ENCODE measurements around the gene FNIP1.

FNIP1 gene

DNA sequence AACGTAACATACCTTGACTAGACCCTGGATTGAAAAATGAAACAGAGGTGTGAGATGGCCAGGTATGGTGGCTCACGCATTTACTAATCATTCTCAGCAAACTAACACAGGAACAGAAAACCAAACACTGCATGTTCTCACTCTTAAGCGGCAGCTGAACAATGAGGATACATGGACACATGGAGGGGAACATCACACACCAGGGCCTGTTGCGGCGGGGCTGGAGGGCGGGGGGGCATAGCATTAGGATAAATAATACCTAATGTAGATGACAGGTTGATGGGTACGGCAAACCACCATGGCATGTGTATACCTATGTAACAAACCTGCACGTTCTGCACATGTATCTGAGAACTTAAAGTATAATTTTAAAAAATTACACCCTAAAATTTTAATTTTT, 177.7 kb downstream of the FNIP1 start:
- no peaks in the 10 kb centered on the region for H3K9me2 ChIP-seq (replicated peaks; ENCODE audit: insufficient read depth, low read length)
- no peak overlapping the region for H3K9ac ChIP-seq (ENCODE audit: low read length)
- H3K4me3 ChIP-seq (ENCODE audit: insufficient read depth, low read length, poor library complexity, severe bottlenecking), result no peak overlapping the region
- no peak overlapping the region for H3K4me2 ChIP-seq (ENCODE audit: low read depth, low read length, poor library complexity, severe bottlenecking)
- H3F3A ChIP-seq (ENCODE audit: insufficient read depth), result peaks cover 12% of the 10 kb centered on the region; the same call in 1 of the 2 replicates
- peaks cover 39% of the 10 kb centered on the region for H4K20me1 ChIP-seq (ENCODE audit: low read depth, low read length)
- no peaks in the 10 kb centered on the region for H3K27me3 ChIP-seq (ENCODE audit: low read length)
- H3K27ac ChIP-seq (ENCODE audit: low read depth, low read length), result no peak overlapping the region
- TF ChIP-seq EZH2phosphoT487 (conservative IDR thresholded peaks at IDR 0.05; ENCODE audit: low read length), result no peak
- TF ChIP-seq, protein P1, sequence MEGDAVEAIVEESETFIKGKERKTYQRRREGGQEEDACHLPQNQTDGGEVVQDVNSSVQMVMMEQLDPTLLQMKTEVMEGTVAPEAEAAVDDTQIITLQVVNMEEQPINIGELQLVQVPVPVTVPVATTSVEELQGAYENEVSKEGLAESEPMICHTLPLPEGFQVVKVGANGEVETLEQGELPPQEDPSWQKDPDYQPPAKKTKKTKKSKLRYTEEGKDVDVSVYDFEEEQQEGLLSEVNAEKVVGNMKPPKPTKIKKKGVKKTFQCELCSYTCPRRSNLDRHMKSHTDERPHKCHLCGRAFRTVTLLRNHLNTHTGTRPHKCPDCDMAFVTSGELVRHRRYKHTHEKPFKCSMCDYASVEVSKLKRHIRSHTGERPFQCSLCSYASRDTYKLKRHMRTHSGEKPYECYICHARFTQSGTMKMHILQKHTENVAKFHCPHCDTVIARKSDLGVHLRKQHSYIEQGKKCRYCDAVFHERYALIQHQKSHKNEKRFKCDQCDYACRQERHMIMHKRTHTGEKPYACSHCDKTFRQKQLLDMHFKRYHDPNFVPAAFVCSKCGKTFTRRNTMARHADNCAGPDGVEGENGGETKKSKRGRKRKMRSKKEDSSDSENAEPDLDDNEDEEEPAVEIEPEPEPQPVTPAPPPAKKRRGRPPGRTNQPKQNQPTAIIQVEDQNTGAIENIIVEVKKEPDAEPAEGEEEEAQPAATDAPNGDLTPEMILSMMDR (IDR thresholded peaks at IDR 0.05; ENCODE audit: insufficient read depth, low read length, poor library complexity, severe bottlenecking), result no peak
- H3K9me3 ChIP-seq (ENCODE audit: insufficient read depth, low read length), result no peaks in the 10 kb centered on the region
- peaks cover 100% of the 10 kb centered on the region for H3K79me2 ChIP-seq (ENCODE audit: insufficient read depth, low read length)
- H3K36me3 ChIP-seq (ENCODE audit: low read length), result peaks cover 2% of the 10 kb centered on the region; the same call in 1 of the 2 replicates
- no peak overlapping the region for H2AFZ ChIP-seq (ENCODE audit: low read depth, low read length, severe bottlenecking)

DNA sequence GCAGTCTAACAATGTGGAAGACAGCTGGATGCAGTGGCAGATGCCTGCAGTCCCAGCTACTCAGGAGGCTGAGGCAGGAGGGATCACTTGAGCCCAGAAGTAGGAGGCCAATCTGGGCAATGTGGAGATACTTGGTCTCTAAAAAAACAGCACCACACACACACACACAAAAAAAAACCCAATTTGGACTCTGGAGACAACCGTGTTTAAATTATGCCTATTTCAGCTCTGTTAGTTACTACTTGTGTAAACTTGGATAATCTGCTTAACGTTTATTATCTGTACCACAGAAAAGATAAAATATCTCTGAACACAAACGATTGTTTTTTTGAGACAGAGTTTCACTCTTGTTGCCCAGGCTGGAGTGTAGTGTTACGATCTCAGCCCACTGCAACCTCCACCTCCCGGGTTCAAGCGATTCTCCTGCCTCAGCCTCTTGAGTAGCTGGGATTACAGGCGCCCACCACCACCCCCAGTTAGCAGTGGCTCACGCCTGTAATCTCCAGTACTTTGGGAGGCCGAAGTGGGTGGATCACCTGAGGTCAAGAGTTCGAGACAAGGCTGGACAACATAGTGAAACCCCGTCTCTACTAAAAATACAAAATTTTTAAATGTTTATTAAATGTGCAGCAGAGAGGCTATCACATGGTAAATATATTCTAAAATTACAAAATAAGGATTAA, 179.5 kb downstream of the FNIP1 start:
- Histone ChIP-seq H3K27me3 (ENCODE audit: low read length) (no peaks in the 10 kb centered on the region), H4K20me1 (ENCODE audit: low read depth, low read length) (peaks cover 36% of the 10 kb centered on the region; the same call in 1 of the 2 replicates), H2AFZ (ENCODE audit: low read depth, low read length, severe bottlenecking) (no peak overlapping the region)

DNA sequence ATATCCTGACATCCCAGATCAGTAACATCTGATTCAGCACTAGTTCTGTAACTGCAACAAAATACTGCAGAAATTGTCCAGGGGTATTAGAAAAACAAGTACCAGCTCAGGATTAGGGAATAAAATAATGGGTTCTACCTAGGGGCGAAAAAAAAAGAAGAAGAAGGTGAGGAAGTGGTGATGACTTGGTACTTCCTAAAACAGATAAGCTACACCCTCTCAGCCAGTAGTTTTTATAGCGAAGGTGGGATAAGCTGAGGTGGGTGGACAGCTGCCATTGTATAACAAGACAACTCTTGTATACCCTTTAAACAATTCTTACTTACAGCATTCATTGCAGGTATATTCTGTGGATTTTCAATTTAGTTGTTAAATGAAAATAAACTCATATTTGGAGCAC, 180.9 kb downstream of the FNIP1 start:
- H3K9me3 ChIP-seq (ENCODE audit: insufficient read depth, low read length), result no peaks in the 10 kb centered on the region
- no peak overlapping the region for H3K9ac ChIP-seq (ENCODE audit: low read length)
- H3K36me3 ChIP-seq (ENCODE audit: low read length), result 0 out of 2 replicates have a peak, but pooled peaks cover 2% of the 10 kb centered on the region
- 0 out of 2 replicates have a peak, but pooled peaks cover 8% of the 10 kb centered on the region for H3F3A ChIP-seq (ENCODE audit: insufficient read depth)
- H3K9me2 ChIP-seq (replicated peaks; ENCODE audit: insufficient read depth, low read length), result no peaks in the 10 kb centered on the region
- H4K20me1 ChIP-seq (ENCODE audit: low read depth, low read length), result peaks cover 33% of the 10 kb centered on the region
- no peak overlapping the region for H3K4me2 ChIP-seq (ENCODE audit: low read depth, low read length, poor library complexity, severe bottlenecking)
- H3K79me2 ChIP-seq (ENCODE audit: insufficient read depth, low read length), result peaks cover 100% of the 10 kb centered on the region
- TF ChIP-seq, protein P1 (IDR thresholded peaks at IDR 0.05; ENCODE audit: insufficient read depth, low read length, poor library complexity, severe bottlenecking), result no peak
- no peak for TF ChIP-seq EZH2phosphoT487 (conservative IDR thresholded peaks at IDR 0.05; ENCODE audit: low read length)
- no peak overlapping the region for H3K27ac ChIP-seq (ENCODE audit: low read depth, low read length)
- no peak overlapping the region for H2AFZ ChIP-seq (ENCODE audit: low read depth, low read length, severe bottlenecking)
- no peaks in the 10 kb centered on the region for H3K27me3 ChIP-seq (ENCODE audit: low read length)
- H3K4me3 ChIP-seq (ENCODE audit: insufficient read depth, low read length, poor library complexity, severe bottlenecking), result no peak overlapping the region

More for the DNA sequence above, 179.5 kb downstream of the FNIP1 start:
- Histone ChIP-seq H3K9ac (ENCODE audit: low read length) (no peak overlapping the region), H3K9me3 (ENCODE audit: insufficient read depth, low read length) (no peaks in the 10 kb centered on the region), H3K79me2 (ENCODE audit: insufficient read depth, low read length) (peaks cover 100% of the 10 kb centered on the region), H3K4me3 (ENCODE audit: insufficient read depth, low read length, poor library complexity, severe bottlenecking) (no peak overlapping the region), H3K4me2 (ENCODE audit: low read depth, low read length, poor library complexity, severe bottlenecking) (no peak overlapping the region), H3K36me3 (ENCODE audit: low read length) (0 out of 2 replicates have a peak, but pooled peaks cover 2% of the 10 kb centered on the region), H3K27ac (ENCODE audit: low read depth, low read length) (no peak overlapping the region), H3K9me2 (replicated peaks; ENCODE audit: insufficient read depth, low read length) (no peaks in the 10 kb centered on the region), H3F3A (ENCODE audit: insufficient read depth) (0 out of 2 replicates have a peak, but pooled peaks cover 8% of the 10 kb centered on the region)
- no peak for TF ChIP-seq EZH2phosphoT487 (conservative IDR thresholded peaks at IDR 0.05; ENCODE audit: low read length)
- TF ChIP-seq, protein P1 (IDR thresholded peaks at IDR 0.05; ENCODE audit: insufficient read depth, low read length, poor library complexity, severe bottlenecking), result no peak

Measured in SU-DHL-6 (cell line).